Nephron (organoid): ENCODE results near the gene CWC27.
"Not testable (repeated sequence)": the region's sequence is repeated elsewhere in the genome, so short reads cannot be mapped to it uniquely, and the experiment has no call there.

Experiments
- H3K27ac Mint-ChIP-seq, 3 experiments: 2 replicates each; pipeline ENCODE4 v1.8.0; 2020; ENCODE audit warnings: mixed read lengths in 3 of 3, mild to moderate bottlenecking in 2 of 3, moderate library complexity in 1 of 3
- H3K27me3 Mint-ChIP-seq: 2 replicates; pipeline ENCODE4 v1.8.0; 2021; ENCODE audit warnings: low read depth, mild to moderate bottlenecking, moderate library complexity, mixed read lengths
- H3K36me3 Mint-ChIP-seq: 2 replicates; pipeline ENCODE4 v1.8.0; 2020; ENCODE audit warnings: low read depth, mixed read lengths
- H3K4me1 Mint-ChIP-seq: 2 replicates; pipeline ENCODE4 v1.8.0; 2020; ENCODE audit warnings: mixed read lengths
- H3K4me3 Mint-ChIP-seq, 3 experiments: 2 replicates each; pipeline ENCODE4 v1.8.0; 2020; ENCODE audit warnings: mild to moderate bottlenecking in 3 of 3, mixed read lengths in 3 of 3, moderate library complexity in 2 of 3
- H3K9me3 Mint-ChIP-seq: 2 replicates; pipeline ENCODE4 v1.8.0; 2020; ENCODE audit warnings: mixed read lengths
- TF ChIP-seq, protein P1 (sequence below), 3 experiments: fragments of 200-600 bp; sonication (generic); IDR thresholded peaks; one replicate each; pipeline ENCODE4 v1.5.0; 2021; ENCODE audit warnings: antibody characterized with exemption in 3 of 3; ENCODE audit not compliant: unreplicated experiment in 3 of 3

CWC27 gene

DNA sequence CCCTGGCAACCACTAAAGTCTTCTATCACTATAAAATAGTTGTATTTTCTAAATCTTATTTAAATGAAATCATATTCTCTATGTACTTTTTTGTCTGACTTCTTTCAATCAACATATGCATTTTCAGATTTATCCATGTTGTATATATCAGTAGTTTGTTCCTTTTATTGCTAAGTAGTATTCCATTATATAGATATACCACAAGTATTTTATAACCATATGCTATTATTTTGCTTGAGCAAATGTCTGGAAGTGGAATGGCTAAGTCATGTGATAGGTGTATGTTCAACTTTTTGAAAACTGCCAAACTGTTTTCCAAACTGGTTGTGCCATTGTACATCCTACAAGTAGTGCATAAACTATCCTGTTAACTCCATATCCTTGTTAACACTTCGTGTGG, 131.1 kb downstream of the CWC27 start:
- Mint-ChIP-seq H3K27ac (no peak overlapping the region), H3K9me3 (peaks cover 21% of the 10 kb centered on the region), H3K36me3 (peaks cover 42% of the 10 kb centered on the region), H3K4me1 (no peaks in the 10 kb centered on the region), H3K4me3 (no peak overlapping the region), H3K27me3 (no peaks in the 10 kb centered on the region)
- TF ChIP-seq, protein P1, sequence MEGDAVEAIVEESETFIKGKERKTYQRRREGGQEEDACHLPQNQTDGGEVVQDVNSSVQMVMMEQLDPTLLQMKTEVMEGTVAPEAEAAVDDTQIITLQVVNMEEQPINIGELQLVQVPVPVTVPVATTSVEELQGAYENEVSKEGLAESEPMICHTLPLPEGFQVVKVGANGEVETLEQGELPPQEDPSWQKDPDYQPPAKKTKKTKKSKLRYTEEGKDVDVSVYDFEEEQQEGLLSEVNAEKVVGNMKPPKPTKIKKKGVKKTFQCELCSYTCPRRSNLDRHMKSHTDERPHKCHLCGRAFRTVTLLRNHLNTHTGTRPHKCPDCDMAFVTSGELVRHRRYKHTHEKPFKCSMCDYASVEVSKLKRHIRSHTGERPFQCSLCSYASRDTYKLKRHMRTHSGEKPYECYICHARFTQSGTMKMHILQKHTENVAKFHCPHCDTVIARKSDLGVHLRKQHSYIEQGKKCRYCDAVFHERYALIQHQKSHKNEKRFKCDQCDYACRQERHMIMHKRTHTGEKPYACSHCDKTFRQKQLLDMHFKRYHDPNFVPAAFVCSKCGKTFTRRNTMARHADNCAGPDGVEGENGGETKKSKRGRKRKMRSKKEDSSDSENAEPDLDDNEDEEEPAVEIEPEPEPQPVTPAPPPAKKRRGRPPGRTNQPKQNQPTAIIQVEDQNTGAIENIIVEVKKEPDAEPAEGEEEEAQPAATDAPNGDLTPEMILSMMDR (IDR thresholded peaks at IDR 0.05; ENCODE audit: unreplicated experiment in 3 of 3) = no peak

- H3K9me3 Mint-ChIP-seq = peaks cover 25% of the 10 kb centered on the region
- TF ChIP-seq, protein P1 (IDR thresholded peaks at IDR 0.05; ENCODE audit: unreplicated experiment in 3 of 3) = no peak
- H3K4me1 Mint-ChIP-seq = no peaks in the 10 kb centered on the region
- H3K27me3 Mint-ChIP-seq = no peaks in the 10 kb centered on the region
- H3K4me3 Mint-ChIP-seq = no peak overlapping the region
- H3K27ac Mint-ChIP-seq = no peak overlapping the region
- H3K36me3 Mint-ChIP-seq = peaks cover 42% of the 10 kb centered on the region
Observed at GRCh38 chr5:64900618-64901017, 131.9 kb downstream of the CWC27 start.

- H3K27me3 Mint-ChIP-seq, H3K27ac Mint-ChIP-seq, H3K4me1 Mint-ChIP-seq, H3K4me3 Mint-ChIP-seq: not testable (repeated sequence)
- H3K36me3 Mint-ChIP-seq = peaks cover 64% of the 10 kb centered on the region
- H3K9me3 Mint-ChIP-seq = peaks cover 49% of the 10 kb centered on the region
Observed at GRCh38 chr5:64907399-64907798, 138.7 kb downstream of the CWC27 start.

DNA sequence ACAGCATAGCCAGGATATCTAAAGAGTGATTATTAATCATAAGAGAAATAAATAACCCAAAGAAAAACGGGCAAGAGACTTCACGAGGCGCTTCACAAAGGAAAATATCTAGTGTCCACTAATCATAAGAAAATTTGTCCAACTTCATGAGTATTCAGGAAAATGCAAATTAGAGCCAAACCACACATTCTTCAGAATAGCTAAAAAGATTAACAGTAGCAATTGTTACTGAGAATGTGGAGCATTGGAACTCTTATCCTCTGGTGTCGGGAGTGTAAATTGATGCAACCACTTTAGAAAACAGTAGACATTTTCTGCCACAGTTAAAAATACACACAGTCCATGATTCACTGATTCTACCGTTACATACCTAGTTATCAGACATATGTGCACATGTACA, 145.7 kb downstream of the CWC27 start:
- Mint-ChIP-seq H3K36me3 (peaks cover 45% of the 10 kb centered on the region), H3K9me3 (peaks cover 24% of the 10 kb centered on the region), H3K27me3 (no peaks in the 10 kb centered on the region), H3K4me1 (no peaks in the 10 kb centered on the region), H3K4me3 (no peak overlapping the region), H3K27ac (no peak overlapping the region)
- TF ChIP-seq, protein P1 (IDR thresholded peaks at IDR 0.05; ENCODE audit: unreplicated experiment in 3 of 3) = no peak

DNA sequence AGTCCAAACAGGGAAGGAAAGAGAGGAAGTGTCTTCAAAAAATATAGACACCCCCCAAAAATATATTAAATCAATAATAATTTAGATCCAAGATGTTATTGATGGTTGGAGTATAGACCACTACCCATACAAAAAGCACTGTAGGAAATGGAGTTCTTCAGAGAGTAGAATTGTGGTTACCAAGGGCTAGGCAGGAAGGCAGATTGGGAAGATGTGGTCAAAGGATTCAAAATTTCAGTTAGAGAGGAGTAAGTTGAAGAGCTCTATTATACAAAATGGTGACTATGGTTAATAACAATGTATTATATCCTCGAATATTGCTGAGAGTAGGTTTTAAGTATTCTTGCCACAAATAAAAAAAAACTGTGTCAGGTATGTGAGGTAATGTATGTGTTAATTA, 149.4 kb downstream of the CWC27 start:
- TF ChIP-seq, protein P1 (IDR thresholded peaks at IDR 0.05; ENCODE audit: unreplicated experiment in 3 of 3) = no peak
- Mint-ChIP-seq H3K36me3 (peaks cover 54% of the 10 kb centered on the region), H3K4me1 (no peaks in the 10 kb centered on the region), H3K4me3 (no peak overlapping the region), H3K27me3 (no peaks in the 10 kb centered on the region), H3K27ac (no peak overlapping the region), H3K9me3 (peaks cover 33% of the 10 kb centered on the region)

DNA sequence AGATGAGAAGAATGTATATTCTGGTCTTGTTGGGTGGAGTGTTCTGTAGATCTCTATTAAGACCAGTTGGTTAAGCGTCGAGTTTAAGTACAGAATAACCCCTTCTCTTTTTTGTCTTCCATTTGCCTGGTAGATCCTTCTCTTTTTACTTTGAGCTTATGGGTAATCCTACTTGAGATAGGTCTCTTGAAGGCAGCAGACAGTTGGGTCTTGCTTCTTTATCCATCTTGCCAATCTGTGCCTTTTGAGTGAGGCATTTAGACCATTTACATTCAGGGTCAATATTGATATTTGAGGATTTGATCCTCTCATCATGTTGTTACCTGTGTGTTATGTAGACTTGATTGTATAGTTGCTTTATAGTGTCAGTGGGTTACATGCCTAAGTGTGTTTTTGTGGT, 152.7 kb downstream of the CWC27 start:
- Mint-ChIP-seq H3K9me3 (peaks cover 30% of the 10 kb centered on the region), H3K27me3 (no peaks in the 10 kb centered on the region), H3K4me3 (no peak overlapping the region), H3K27ac (no peak overlapping the region), H3K36me3 (peaks cover 58% of the 10 kb centered on the region), H3K4me1 (no peaks in the 10 kb centered on the region)
- TF ChIP-seq, protein P1 (IDR thresholded peaks at IDR 0.05; ENCODE audit: unreplicated experiment in 3 of 3) = no peak
